HG02571 (cell line): ENCODE data around the gene TMEM250.

Experiments used
- ATAC-seq: cut with Tn5 transposase; IDR thresholded peaks from one replicate; pipeline ENCODE4 v1.9.1; 2021; ENCODE audit warnings: mild to moderate bottlenecking, moderate library complexity; ENCODE audit not compliant: unreplicated experiment

The TMEM250 gene

DNA sequence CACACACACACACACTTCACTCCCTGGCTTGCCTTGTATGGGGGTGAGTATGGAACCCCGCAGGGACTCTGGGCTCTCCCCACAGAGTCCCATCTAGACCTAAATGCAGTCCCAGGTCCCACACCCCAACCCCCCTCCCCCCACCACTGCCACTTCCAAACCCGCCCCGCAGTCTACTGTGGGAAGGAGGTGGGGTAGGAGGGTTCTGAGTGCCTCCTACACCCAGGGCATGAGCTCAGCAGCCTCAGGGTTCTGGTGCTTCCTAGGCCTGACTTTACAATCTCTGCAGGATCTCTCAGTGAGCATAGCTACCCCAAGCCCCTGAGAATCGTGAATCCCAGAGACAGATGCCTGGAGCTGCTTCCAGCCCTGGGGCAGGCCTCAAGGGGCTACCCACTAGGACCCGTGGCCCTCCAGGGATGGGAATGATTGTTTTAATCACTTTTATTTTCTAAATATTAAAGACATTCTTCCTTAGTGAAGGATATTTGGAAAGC lies 22.1 kb downstream of the TMEM250 start:
- ATAC-seq: no peak

DNA sequence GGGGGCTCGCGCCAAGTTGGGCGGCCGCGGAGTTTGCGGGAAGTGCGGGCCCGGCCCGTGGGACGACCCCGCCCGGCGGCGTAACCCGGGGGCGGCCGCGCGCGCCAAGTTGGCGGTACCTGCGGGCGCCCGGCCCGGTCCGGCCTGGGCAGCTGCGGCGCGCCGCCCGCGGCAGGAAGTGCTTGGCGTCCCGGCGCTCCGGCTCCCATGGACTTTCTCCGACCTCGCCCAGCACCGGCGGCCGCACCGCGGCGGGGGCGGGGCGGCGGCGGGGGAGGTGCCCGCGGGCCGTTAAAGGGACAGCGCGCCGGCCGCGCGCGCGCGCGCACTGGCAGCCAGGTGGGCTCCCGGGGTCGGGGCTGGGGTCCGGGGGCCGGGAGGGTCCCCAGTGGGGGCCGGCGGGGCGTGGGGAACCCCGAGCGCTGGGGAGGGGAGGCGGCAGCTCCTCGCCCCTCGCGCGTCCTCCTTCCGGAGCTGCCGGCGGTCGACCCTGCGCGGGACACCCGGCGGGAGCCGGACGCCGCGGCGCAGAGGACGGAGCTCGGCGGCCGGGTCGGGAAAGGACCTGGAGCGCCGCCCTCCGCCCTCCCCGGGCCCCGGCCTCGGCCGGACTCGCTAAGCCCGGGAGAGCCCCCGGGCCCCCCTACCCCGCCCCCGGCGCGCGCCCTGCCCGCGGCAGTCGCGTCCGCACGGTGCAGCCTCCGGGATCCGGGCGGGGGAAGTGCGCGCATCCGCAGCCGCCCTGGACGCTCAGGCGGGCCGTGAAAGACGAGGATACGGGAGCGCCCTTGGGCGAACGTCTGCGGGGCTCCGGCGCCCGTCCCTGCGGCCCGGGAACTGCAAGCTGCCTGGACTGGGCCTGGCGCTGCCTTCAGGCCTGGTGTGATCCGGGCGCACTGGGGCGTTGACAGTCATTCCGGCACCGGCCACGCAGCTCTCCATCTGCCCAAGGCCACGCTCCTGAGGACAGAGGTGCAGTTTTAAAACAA lies 23.3 kb downstream of the TMEM250 start, which contains the start of gene NACC2:
NACC2 (minus strand) TSS at position 220 of the 989 bp plus-strand sequence. CDS start 44,768 bp downstream, outside the sequence.
- ATAC-seq: no peak

DNA sequence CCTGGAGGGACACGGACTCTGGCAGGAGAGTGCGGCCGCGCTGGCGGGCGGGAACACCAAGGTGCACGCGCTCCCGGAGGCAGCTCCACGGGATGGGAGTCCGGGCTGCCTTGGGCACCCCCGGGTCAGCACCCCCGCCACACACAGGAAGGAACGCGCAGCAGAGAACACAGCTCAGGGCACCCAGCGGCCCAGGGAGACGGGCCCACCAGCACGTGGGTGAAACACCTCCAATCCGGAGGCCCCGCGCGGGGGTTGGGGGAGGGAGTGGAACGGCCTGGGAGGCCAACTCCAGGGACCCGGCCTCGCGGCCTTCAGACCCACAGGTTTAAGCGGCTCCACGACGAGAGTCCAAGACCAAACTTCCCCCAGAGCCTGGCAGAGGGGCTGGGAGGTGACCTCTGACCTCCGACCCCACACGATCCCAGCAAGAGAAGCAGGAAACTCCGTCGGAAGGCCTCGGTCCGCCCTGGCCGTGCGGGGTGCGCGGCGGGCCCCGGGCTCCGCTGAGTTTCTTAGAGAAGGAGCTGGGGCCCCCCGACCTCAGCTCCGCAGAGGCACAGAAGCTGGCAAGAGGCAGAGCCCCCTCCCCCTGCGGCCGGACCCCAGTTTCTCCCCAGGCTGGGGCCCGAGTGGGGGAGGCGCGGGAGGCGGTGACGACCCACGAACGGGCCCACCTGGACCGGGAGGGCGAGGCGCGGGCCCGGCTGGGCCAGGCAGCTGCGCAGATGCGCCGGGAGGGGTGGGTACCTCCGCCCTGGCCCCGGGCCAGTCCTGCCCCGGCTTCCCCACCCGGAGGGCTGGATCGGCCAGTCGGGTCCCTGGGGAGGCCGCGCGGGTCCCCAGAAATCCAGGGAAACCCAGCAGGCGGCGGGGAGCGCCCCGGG lies 24.4 kb downstream of the TMEM250 start:
- no peak for ATAC-seq

DNA sequence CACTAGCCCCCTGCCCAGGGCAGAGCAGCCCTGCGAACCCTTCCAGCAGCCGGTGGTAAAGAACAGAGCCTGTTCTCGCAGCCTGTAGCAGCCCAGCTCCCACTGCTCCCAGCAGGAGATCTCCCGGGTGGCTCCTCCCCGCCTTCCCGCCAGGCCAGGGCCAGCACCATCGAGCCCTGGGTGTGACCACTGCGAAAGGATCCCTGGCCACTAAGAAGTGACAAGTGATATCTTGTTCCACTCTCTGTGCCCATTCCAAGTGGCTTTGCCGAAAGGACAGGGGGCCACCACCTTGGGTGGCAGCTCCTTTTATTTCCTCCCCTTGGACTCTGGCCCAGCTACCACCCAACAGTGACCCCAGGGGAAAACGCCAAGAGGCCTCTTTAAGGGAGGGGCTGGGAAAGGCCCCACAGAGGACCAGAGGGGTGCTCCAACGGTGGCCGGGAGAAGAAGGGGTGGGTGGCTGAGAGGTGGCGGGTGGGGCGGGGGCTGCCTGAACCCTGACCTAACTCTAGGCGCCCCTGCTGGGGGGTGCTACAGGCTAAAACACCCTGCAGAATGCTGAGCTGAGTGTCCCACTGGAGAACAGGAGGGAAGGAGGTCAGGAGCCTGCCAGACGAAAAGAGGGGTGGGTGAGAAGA lies 25.2 kb downstream of the TMEM250 start:
- no peak for ATAC-seq

DNA sequence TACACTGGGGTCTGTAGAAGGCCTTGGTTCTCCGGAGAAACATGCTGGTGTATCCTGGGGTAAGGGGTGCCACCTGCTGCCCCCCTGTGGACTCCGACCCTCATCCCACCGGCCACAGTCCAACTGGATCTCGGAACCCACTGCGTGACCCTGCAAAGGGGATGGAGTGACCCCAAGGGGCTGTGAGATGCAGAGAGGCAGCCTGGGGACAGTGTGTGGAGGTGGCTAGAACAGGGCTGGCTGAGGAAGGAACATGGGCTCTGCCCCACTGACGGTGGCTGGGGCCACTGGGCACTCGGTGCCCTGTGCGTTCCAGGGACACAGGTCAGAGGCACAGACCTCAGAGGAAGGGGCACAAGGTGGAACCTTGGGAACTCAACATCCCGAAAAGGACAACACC lies 25.9 kb downstream of the TMEM250 start:
- ATAC-seq: no peak

DNA sequence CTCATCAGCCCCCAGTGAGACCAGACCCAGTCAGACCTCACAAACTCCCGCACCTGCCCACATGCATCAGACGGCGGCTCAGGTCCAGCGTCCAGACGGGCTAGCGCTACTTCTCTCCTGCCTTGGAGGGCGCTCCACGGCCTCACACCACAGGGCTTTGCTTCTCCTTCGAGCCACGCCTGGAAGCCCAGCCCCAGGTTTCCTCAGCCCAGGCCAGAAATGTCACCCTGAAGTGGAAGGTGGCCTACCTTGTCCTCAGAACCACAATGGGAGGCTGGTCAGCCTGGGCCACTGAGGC lies 26.4 kb downstream of the TMEM250 start:
- ATAC-seq: no peak

DNA sequence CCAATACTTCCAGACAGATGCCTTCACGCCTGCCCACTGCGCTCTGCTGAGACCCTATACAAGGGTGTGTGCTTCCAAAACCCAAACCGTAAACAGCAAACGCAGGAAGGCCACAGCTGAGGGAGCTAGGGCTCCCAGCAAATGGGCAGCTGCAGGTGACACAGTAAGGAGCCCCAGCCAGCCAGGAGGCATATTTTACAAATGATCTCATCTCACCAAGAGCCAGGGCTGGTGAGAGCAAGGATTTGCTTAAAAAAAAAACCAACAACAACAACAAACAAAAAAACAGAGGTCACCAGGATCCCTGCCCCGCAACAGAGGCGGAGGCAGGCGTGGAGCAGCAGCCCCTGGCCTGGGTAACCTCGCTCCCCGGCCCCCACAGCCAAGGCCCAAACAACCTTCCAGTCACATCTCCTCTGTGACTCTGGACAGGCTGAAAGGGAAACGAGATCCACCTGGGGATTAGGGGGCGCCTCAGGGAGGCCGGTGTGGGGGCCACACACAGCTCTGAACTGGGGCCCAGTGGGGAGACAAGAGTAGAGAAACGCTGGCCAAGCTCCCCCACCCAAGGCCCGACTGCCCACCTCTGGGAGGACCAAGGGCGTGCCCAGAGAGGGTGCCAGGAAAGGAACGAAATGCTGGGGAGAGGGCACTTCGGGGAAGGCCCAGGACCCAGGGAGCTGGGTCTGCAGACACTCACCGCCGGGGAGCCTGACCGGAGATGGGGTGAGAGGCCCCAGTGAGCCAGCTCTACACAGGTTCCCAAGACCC lies 26.9 kb downstream of the TMEM250 start:
- no peak for ATAC-seq

DNA sequence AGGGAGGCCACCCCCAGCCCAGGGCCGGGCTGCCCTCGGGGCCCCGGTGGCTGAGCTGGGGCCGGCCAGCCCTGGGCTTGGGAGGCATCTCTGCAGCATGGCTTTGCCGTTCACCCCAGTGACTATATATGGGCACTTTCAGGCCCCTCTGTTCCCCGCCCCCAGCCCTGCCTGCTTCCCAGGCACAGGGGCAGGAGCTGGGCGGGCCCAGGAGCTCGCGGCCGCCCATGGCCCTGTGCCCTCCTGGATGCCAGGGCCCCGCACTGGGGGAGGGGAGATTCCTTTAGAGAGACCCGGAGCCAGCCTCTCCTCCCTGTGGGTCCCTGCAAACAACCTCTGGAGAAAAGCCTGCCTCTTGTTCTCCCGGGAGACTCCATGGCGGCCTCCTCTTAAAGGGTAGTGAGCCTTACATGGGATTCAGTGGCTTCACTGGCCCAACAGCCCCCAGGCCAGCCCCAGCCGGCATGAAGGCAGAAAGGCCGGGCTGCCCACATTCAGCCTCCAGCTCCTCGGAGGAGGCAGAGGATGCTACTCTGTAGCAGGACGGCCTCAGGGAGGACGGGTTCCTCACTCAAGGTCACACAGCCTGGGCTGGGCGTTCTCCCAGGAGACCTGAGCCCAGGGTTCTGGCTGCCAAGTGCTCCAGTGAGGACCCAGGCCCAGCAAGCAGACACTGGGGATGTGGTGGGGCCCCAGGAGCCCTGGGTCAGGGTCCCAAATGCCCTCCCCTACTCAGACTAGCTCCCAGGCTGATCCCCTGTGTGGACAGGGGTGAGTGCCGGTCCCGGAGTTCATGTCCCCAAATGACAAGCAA lies 27.7 kb downstream of the TMEM250 start:
- no peak for ATAC-seq

DNA sequence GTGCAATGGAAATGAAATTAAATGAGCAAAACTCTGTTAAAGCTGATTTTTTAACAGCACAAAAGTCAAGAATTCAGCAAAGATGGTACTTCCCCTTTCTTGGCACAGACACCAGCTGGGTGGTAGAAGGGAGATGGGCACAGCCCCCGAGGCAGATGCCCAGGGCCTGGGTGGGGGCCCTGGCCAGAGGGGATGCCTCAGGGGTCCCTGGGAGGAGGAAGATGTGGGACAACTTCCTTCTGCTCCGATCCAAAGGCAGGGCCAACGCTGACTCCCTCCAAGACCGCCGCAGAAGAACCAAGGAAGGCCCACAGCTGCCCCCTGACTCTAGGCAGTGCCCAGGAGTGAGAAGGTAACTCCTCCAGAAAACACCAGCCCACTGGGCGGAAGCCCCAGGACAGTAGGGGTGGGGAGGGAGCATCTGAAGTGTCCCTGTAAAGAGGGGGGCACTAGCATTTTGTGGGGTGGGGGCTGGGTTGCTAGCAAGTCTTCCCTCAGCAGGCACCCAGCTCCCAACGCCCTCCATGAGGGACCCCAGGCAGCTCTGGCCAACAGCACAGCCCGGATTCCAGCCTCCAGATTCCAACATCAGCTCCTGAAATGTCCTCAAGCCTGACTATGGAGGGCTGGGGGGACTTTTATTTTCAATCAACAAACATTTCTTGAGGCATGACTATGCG lies 28.5 kb downstream of the TMEM250 start:
- no peak for ATAC-seq

DNA sequence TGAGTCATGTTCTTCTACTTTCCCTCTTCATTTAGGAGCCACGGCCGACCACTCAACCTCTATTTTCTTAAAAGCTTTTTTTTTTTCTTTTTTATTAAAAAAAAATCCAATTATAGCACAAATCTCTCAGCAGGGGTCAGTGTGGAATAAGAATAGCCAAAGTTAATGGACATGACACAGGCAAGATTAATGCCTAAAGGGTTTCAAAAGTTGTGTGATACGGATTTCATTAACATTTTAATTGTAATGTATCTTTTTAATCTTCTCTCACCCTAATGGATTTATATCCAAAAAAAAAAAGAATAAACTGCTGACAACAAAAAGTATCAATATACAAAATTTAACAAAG lies 29.0 kb downstream of the TMEM250 start:
- ATAC-seq: no peak

DNA sequence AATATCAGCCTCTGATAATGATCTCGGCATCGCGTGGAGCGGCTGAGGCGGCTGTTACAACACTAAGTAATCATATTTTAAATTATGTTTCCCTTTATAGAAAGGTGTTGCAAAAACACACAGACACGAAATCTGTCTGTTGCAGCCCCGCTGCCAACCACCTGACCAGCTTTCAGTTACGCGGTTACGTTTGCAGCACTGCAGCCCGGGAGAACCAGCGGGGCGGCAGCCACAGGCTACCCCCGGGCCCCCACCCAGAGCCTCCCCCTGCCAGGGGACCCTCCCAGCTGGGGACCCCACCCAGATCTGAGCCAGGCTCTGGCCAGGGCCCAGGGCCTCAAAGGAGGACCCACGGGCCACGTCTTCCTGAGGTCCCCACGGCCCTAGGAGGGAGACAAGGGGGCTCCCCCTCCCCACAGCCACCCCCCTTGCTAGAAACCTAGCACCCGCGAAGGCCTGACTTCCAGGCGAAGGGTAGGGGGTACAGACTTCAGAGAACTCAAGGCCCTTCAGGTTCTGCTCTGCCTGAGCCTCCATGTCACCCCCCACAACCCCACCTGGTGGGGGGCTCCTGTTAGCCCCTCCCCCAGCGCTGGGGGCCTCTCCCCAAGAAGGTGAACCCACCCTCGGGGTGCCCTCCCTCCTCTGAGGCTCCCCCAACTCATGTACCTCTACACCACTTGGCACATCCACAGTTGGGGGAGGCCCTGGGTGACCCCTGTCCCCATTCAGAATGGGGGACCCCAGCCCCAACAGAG lies 29.6 kb downstream of the TMEM250 start:
- ATAC-seq: no peak

DNA sequence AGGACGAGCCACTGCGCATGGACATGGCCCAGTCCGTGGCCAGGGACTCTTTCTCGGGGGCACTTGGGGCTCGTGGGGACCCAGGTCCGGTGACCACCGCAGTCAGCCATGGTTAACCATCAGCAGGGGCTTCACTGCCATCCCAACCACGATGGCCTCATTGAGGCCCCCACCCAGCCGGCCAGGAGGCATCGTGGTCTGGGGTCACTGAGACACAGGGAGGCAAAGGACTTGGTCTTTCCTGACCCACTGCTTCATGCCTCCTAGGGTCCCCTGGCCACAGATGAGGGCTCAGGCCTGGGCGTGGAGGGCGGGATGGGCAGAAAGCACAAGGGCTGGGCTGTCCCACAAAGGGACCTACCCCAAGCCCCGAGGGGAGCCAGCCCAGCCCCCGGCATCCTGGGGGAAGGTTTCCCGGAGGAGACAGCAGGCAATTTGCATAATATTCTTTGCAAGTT lies 30.2 kb downstream of the TMEM250 start:
- no peak for ATAC-seq

DNA sequence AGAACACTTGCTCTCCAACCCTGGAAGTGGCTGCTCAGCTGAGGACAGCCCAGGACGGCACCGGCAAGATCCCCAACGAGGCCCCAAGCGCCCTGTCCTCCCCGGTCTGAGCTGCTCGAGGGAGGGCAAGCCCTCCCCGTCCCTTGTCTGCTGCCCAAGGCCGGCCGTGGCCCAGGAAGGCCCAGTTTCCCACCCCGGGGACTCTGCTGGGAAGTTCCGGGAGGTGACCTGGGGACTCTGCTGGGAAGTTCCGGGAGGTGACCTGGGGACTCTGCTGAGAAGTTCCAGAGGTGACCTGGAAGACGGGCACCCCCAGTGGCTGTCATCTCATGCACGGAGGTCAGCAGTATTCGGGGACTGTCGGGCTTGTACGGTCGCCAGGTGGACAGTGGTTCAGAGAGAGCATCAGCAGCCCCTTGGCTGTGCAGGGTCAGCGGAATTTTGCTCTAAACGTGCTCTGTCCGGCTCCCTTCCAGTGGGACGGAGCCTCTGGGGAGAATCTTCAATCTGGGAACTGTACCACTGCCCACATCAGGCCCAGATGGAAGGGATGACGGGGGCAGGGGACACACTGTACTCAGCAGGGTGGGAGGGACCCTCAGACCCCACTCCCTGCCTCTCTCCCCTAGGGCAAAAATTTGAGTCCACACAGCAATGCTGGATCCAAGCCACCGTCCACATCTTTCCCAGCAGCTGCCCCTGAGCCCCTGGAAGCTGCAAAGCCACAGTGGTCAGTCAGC lies 30.8 kb downstream of the TMEM250 start:
- ATAC-seq: no peak

DNA sequence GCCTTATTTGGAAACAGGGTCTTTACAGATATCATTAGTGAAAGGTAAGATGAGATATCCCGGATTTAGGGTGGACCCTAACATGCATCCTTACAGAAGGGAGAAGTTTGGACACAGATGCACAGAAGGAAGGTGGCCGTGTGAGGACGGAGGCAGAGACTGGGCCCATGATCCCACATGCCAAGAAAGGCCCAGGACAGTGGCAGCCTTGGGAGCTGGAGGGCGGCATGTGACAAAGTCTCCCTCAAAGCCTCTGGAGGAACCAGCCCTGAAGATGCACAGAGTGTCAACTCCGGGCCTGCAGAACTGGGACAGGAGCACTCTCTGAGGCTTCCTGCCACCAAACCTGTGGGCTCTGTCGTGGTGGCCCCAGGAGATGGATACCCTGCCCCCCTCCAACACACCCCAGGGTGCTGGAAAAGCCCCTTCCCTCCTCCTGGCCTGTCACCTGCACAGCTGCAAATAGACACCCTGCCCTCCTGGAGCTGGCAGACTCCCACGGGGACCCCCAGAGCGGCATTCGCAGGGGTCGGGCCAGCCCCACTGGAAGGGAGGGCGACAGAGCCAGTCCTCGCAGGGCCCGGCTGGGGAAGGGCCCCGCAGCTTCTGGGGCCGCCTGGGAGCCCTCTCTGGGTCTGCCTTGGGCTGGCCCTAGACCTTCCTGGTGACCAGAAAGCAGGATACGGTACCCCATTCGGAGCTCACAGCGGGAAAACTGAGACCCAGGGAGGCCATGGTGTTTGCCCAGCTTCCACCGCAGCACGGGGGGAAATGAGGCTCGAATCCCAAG lies 31.5 kb downstream of the TMEM250 start:
- no peak for ATAC-seq

DNA sequence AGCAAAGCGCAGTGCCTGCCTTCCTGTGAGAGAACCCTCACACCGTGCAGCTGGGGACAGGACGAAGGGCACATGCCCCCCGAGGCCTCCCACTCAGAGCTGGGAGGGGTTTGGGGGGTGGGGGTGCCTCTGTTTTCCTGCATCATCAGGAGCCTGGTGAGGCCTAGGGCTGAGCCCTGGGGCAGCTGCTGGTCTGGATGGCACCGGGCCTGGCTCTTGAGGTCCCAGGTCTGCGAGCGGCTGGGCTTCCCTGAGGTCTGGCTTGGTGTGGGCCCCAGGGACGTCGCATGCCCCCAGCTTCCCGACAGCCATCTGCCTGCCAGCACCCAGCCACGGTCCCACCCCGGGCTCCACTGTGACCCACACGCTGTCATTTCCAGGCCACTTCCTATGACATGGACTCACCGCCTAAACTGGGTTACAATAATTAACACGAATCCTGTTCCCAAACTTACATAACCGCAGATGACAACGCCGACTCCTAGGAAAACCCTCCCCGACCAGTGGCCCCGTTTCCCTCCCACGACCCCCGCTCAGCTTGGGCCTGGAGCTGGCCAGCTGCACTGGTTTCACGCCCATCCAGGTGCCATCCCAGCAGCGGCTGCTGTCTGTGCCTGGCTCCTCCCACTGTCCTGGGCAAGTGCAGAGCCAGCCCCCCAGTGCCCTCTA lies 32.3 kb downstream of the TMEM250 start:
- no peak for ATAC-seq

DNA sequence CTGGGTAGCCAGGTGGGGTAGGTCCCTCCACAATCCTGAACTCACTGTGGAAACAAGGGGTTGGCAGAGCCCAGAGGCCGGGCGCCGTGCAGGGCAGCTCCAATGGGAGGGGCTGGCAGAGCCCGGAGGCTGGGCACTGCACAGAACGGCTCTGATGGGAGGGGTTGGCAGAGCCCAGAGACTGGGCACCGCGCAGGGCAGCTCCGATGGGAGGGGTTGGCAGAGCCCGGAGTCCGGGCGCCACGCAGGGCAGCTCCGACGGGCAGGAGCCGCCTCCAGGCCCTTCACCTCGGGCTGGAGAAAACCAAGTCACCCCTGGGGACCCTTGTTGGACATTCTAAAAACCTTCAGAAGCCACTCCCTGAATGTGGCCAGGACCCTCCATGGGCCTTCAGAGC lies 32.9 kb downstream of the TMEM250 start:
- ATAC-seq: no peak
